ENCODE data around the gene LRRC26.
"Not testable (repeated sequence)": the region's sequence is repeated elsewhere in the genome, so short reads cannot be mapped to it uniquely, and the experiment has no call there.

LRRC26 gene

GRCh38 chr9:137149363-137149762, 20.5 kb downstream of the LRRC26 start:
- no peak for FAIRE-seq

- FAIRE-seq, result no peak
Measured at GRCh38 chr9:137148661-137149060, 21.2 kb downstream of the LRRC26 start.

GRCh38 chr9:137148242-137148641, 21.6 kb downstream of the LRRC26 start:
- FAIRE-seq, result no peak

GRCh38 chr9:137147793-137148160, 22.1 kb downstream of the LRRC26 start:
- FAIRE-seq, result no peak

GRCh38 chr9:137147091-137147792, 22.6 kb downstream of the LRRC26 start:
- no peak for FAIRE-seq

- FAIRE-seq, result no peak
Measured at GRCh38 chr9:137146527-137146918, 23.3 kb downstream of the LRRC26 start.

- no peak for FAIRE-seq
Measured at GRCh38 chr9:137145731-137146526, 23.9 kb downstream of the LRRC26 start.

GRCh38 chr9:137143459-137143858, 26.4 kb downstream of the LRRC26 start:
- FAIRE-seq, result no peak

GRCh38 chr9:137141976-137142936, 27.6 kb downstream of the LRRC26 start:
- no peak for FAIRE-seq

- FAIRE-seq, result no peak
Measured at GRCh38 chr9:137141050-137141810, 28.6 kb downstream of the LRRC26 start.

GRCh38 chr9:137140151-137141012, 29.5 kb downstream of the LRRC26 start:
- no peak for FAIRE-seq

- FAIRE-seq, result no peak
Measured at GRCh38 chr9:137139468-137140150, 30.2 kb downstream of the LRRC26 start.

GRCh38 chr9:137138722-137139467, 31.0 kb downstream of the LRRC26 start, which contains the start of gene GRIN1:
TSS of gene GRIN1 (plus strand) at chr9:137139154. CDS start at chr9:137139487, 333 bp downstream.
- FAIRE-seq, result no peak

- FAIRE-seq, result no peak
Measured at GRCh38 chr9:137138058-137138721, 31.7 kb downstream of the LRRC26 start.

- no peak for FAIRE-seq
Measured at GRCh38 chr9:137136881-137137607, 32.8 kb downstream of the LRRC26 start.

GRCh38 chr9:137136261-137136880, 33.5 kb downstream of the LRRC26 start:
- FAIRE-seq, result no peak

- not testable (repeated sequence) for FAIRE-seq
Measured at GRCh38 chr9:137135154-137135553, 34.7 kb downstream of the LRRC26 start.

GRCh38 chr9:137134191-137134590, 35.7 kb downstream of the LRRC26 start:
- no peak for FAIRE-seq
